ENCODE data around the gene TNFRSF1A.
A peak's percentile ranks its signal among the peaks of the same experiment; 100 is the strongest.
"Not testable (repeated sequence)": the region's sequence is repeated elsewhere in the genome, so short reads cannot be mapped to it uniquely, and the experiment has no call there.

Gene TNFRSF1A

GRCh38 chr12:6338536-6338935 is 3.3 kb downstream of the TNFRSF1A start:
- not testable (repeated sequence) for H2AK5ac ChIP-seq (ENCODE audit: low read length); DNase-seq; H2BK120ac ChIP-seq (ENCODE audit: low read depth, low read length); H4K5ac ChIP-seq (ENCODE audit: low read length); H3K18ac ChIP-seq (ENCODE audit: low read length); H2BK15ac ChIP-seq (replicated peaks; ENCODE audit: low read depth); H4K8ac ChIP-seq (ENCODE audit: low read depth, low read length); H3K4ac ChIP-seq (ENCODE audit: low read depth, low read length); H3K4me3 ChIP-seq (ENCODE audit: low read length); H3K36me3 ChIP-seq (ENCODE audit: control insufficient read depth, insufficient read depth, low read length); H3K23ac ChIP-seq (ENCODE audit: low read length); H2BK5ac ChIP-seq (ENCODE audit: low read length); H3K27me3 ChIP-seq (ENCODE audit: insufficient read depth, low read length, poor library complexity)
- Histone ChIP-seq H3K79me2 (ENCODE audit: control insufficient read depth, insufficient read depth, low read length) (peaks cover 66% of the 10 kb centered on the region), H3K79me1 (ENCODE audit: low read length) (peaks cover 24% of the 10 kb centered on the region), H3K27ac (ENCODE audit: low read depth, low read length) (peak overlapping the region; percentile 88), H3K4me2 (ENCODE audit: low read length) (peak overlapping the region; percentile 7), H3K56ac (ENCODE audit: low read length) (peak overlapping the region; percentile 76), H3K9ac (ENCODE audit: low read length) (peak overlapping the region; percentile 41), H3K4me1 (ENCODE audit: control insufficient read depth, low read depth, low read length) (peaks cover 46% of the 10 kb centered on the region)
- no CpG with 5 or more reads among the region's 8 CpGs for WGBS (ENCODE audit: extremely low coverage, insufficient coverage, low lambda C conversion rate)

GRCh38 chr12:6337958-6338433 is 3.9 kb downstream of the TNFRSF1A start:
- Histone ChIP-seq H3K36me3 (ENCODE audit: control insufficient read depth, insufficient read depth, low read length) (peaks cover 12% of the 10 kb centered on the region), H3K79me2 (ENCODE audit: control insufficient read depth, insufficient read depth, low read length) (peaks cover 67% of the 10 kb centered on the region), H3K18ac (ENCODE audit: low read length) (no peak overlapping the region), H2AK5ac (ENCODE audit: low read length) (no peak overlapping the region), H4K5ac (ENCODE audit: low read length) (no peak overlapping the region), H3K56ac (ENCODE audit: low read length) (peak overlapping the region; percentile 76), H3K4me3 (ENCODE audit: low read length) (no peak overlapping the region), H3K9ac (ENCODE audit: low read length) (peak overlapping the region; percentile 41), H3K4me2 (ENCODE audit: low read length) (peak overlapping the region; percentile 7), H3K79me1 (ENCODE audit: low read length) (peaks cover 25% of the 10 kb centered on the region), H3K27ac (ENCODE audit: low read depth, low read length) (peak overlapping the region; percentile 88), H3K4me1 (ENCODE audit: control insufficient read depth, low read depth, low read length) (peaks cover 46% of the 10 kb centered on the region), H3K4ac (ENCODE audit: low read depth, low read length) (no peak overlapping the region), H2BK5ac (ENCODE audit: low read length) (peak overlapping the region; percentile 46), H3K23ac (ENCODE audit: low read length) (peak overlapping the region; percentile 59), H4K8ac (ENCODE audit: low read depth, low read length) (no peak overlapping the region), H2BK120ac (ENCODE audit: low read depth, low read length) (no peak overlapping the region), H2BK15ac (replicated peaks; ENCODE audit: low read depth) (no peak overlapping the region), H3K27me3 (ENCODE audit: insufficient read depth, low read length, poor library complexity) (no peaks in the 10 kb centered on the region)
- WGBS (ENCODE audit: extremely low coverage, insufficient coverage, low lambda C conversion rate) = no CpG with 5 or more reads among the region's 12 CpGs
- peak; percentile 55 for DNase-seq

- H3K9ac ChIP-seq (ENCODE audit: low read length) = peak overlapping the region; percentile 81
- peak overlapping the region; percentile 51 for H3K4me2 ChIP-seq (ENCODE audit: low read length)
- H3K27ac ChIP-seq (ENCODE audit: low read depth, low read length) = peak overlapping the region; percentile 88
- H3K27me3 ChIP-seq (ENCODE audit: insufficient read depth, low read length, poor library complexity) = no peaks in the 10 kb centered on the region
- peak overlapping the region; percentile 77 for H2BK5ac ChIP-seq (ENCODE audit: low read length)
- H3K4ac ChIP-seq (ENCODE audit: low read depth, low read length) = peak overlapping the region; percentile 84
- no peak overlapping the region for H4K5ac ChIP-seq (ENCODE audit: low read length)
- peaks cover 27% of the 10 kb centered on the region for H3K79me1 ChIP-seq (ENCODE audit: low read length)
- DNase-seq = no peak
- peaks cover 42% of the 10 kb centered on the region for H3K4me1 ChIP-seq (ENCODE audit: control insufficient read depth, low read depth, low read length)
- H2BK120ac ChIP-seq (ENCODE audit: low read depth, low read length) = peak overlapping the region; percentile 29
- H3K23ac ChIP-seq (ENCODE audit: low read length) = peak overlapping the region; percentile 38
- no CpG with 5 or more reads among the region's 15 CpGs for WGBS (ENCODE audit: extremely low coverage, insufficient coverage, low lambda C conversion rate)
- H4K8ac ChIP-seq (ENCODE audit: low read depth, low read length) = peak overlapping the region; percentile 7
- H3K56ac ChIP-seq (ENCODE audit: low read length) = peak overlapping the region; percentile 92
- H3K18ac ChIP-seq (ENCODE audit: low read length) = peak overlapping the region; percentile 96
- peaks cover 19% of the 10 kb centered on the region for H3K36me3 ChIP-seq (ENCODE audit: control insufficient read depth, insufficient read depth, low read length)
- H3K4me3 ChIP-seq (ENCODE audit: low read length) = no peak overlapping the region
- peak overlapping the region; percentile 1 for H2AK5ac ChIP-seq (ENCODE audit: low read length)
- H2BK15ac ChIP-seq (replicated peaks; ENCODE audit: low read depth) = no peak overlapping the region
- peaks cover 67% of the 10 kb centered on the region for H3K79me2 ChIP-seq (ENCODE audit: control insufficient read depth, insufficient read depth, low read length)
These were observed 4.7 kb downstream of the TNFRSF1A start for GRCh38 chr12:6336889-6337853.

- peak; percentile 100 for DNase-seq
- H3K36me3 ChIP-seq (ENCODE audit: control insufficient read depth, insufficient read depth, low read length) = peaks cover 21% of the 10 kb centered on the region
- peak overlapping the region; percentile 96 for H3K18ac ChIP-seq (ENCODE audit: low read length)
- H3K27me3 ChIP-seq (ENCODE audit: insufficient read depth, low read length, poor library complexity) = no peaks in the 10 kb centered on the region
- peak overlapping the region; percentile 81 for H3K9ac ChIP-seq (ENCODE audit: low read length)
- peak overlapping the region; percentile 10 for H3K23ac ChIP-seq (ENCODE audit: low read length)
- H3K4ac ChIP-seq (ENCODE audit: low read depth, low read length) = peak overlapping the region; percentile 84
- H2BK15ac ChIP-seq (replicated peaks; ENCODE audit: low read depth) = no peak overlapping the region
- no CpG with 5 or more reads among the region's 12 CpGs for WGBS (ENCODE audit: extremely low coverage, insufficient coverage, low lambda C conversion rate)
- peak overlapping the region; percentile 96 for H2BK5ac ChIP-seq (ENCODE audit: low read length)
- no peak overlapping the region for H4K8ac ChIP-seq (ENCODE audit: low read depth, low read length)
- H3K79me1 ChIP-seq (ENCODE audit: low read length) = peaks cover 29% of the 10 kb centered on the region
- H3K56ac ChIP-seq (ENCODE audit: low read length) = peak overlapping the region; percentile 99
- peaks cover 62% of the 10 kb centered on the region for H3K79me2 ChIP-seq (ENCODE audit: control insufficient read depth, insufficient read depth, low read length)
- H3K27ac ChIP-seq (ENCODE audit: low read depth, low read length) = peak overlapping the region; percentile 91
- H3K4me3 ChIP-seq (ENCODE audit: low read length) = no peak overlapping the region
- H3K4me2 ChIP-seq (ENCODE audit: low read length) = peak overlapping the region; percentile 65
- H4K5ac ChIP-seq (ENCODE audit: low read length) = no peak overlapping the region
- peaks cover 40% of the 10 kb centered on the region for H3K4me1 ChIP-seq (ENCODE audit: control insufficient read depth, low read depth, low read length)
- peak overlapping the region; percentile 96 for H2AK5ac ChIP-seq (ENCODE audit: low read length)
- peak overlapping the region; percentile 30 for H2BK120ac ChIP-seq (ENCODE audit: low read depth, low read length)
These were observed 5.6 kb downstream of the TNFRSF1A start for GRCh38 chr12:6336079-6336888.

- H3K79me2 ChIP-seq (ENCODE audit: control insufficient read depth, insufficient read depth, low read length) = peaks cover 54% of the 10 kb centered on the region
- no peak overlapping the region for H3K4me3 ChIP-seq (ENCODE audit: low read length)
- H3K9ac ChIP-seq (ENCODE audit: low read length) = peak overlapping the region; percentile 57
- peak overlapping the region; percentile 10 for H3K4me2 ChIP-seq (ENCODE audit: low read length)
- H3K23ac ChIP-seq (ENCODE audit: low read length) = peak overlapping the region; percentile 33
- H2BK5ac ChIP-seq (ENCODE audit: low read length) = peak overlapping the region; percentile 95
- H4K5ac ChIP-seq (ENCODE audit: low read length) = no peak overlapping the region
- peak; percentile 82 for DNase-seq
- no peaks in the 10 kb centered on the region for H3K27me3 ChIP-seq (ENCODE audit: insufficient read depth, low read length, poor library complexity)
- peak overlapping the region; percentile 77 for H3K18ac ChIP-seq (ENCODE audit: low read length)
- peaks cover 40% of the 10 kb centered on the region for H3K4me1 ChIP-seq (ENCODE audit: control insufficient read depth, low read depth, low read length)
- H3K4ac ChIP-seq (ENCODE audit: low read depth, low read length) = peak overlapping the region; percentile 84
- peak overlapping the region; percentile 99 for H3K56ac ChIP-seq (ENCODE audit: low read length)
- H3K27ac ChIP-seq (ENCODE audit: low read depth, low read length) = peak overlapping the region; percentile 91
- no peak overlapping the region for H4K8ac ChIP-seq (ENCODE audit: low read depth, low read length)
- peak overlapping the region; percentile 30 for H2BK120ac ChIP-seq (ENCODE audit: low read depth, low read length)
- peaks cover 25% of the 10 kb centered on the region for H3K36me3 ChIP-seq (ENCODE audit: control insufficient read depth, insufficient read depth, low read length)
- WGBS (ENCODE audit: extremely low coverage, insufficient coverage, low lambda C conversion rate) = no CpG with 5 or more reads among the region's 11 CpGs
- H2AK5ac ChIP-seq (ENCODE audit: low read length) = peak overlapping the region; percentile 96
- H3K79me1 ChIP-seq (ENCODE audit: low read length) = peaks cover 29% of the 10 kb centered on the region
- H2BK15ac ChIP-seq (replicated peaks; ENCODE audit: low read depth) = no peak overlapping the region
These were observed 6.3 kb downstream of the TNFRSF1A start for GRCh38 chr12:6335451-6336078.
